ENCODE data around the gene PCGF2.
A peak's percentile ranks its signal among the peaks of the same experiment; 100 is the strongest.
"Not testable (repeated sequence)": the region's sequence is repeated elsewhere in the genome, so short reads cannot be mapped to it uniquely, and the experiment has no call there.

The PCGF2 gene

DNA sequence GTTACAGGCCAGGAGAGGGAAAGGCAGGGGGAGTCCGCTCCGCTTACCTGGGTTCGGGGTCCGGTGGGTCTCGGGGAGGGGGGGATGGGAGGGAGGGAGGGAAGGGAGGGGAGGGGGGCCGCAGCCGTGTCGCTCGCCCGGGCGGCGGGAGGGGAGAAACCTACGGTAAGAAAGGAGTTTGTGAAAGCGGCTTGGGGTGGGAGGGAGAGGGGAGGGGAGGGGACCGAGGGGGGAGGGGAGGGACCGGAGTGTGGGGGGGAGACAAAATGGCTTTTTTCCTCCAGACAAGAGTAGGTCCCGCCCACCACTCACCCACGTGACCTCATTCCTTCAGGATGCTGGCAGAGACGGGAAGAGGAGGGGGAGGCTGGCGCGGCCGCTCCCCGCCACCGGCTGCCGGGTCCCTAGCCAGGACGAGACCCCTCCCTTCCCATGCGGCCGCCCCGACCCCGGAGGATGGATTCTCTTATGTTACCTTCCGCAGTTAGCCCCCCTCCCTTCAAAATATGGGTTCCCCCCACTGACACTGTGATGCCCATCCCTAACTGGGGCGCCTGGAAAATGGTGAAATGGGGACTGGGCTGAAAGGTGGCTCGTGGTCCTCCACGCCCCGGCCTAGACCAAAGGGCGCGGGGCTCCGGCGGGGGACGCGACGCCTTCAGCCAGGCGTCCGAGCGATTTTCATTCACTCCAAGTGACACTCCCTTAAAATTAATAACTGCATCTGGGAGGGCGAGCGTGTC, at the start of gene PCGF2:
Gene PCGF2 (minus strand): TSS at position 188 of the 743 bp plus-strand sequence. CDS start 7,934 bp downstream, outside the sequence.
- DNase-seq: peak; percentile 41

DNA sequence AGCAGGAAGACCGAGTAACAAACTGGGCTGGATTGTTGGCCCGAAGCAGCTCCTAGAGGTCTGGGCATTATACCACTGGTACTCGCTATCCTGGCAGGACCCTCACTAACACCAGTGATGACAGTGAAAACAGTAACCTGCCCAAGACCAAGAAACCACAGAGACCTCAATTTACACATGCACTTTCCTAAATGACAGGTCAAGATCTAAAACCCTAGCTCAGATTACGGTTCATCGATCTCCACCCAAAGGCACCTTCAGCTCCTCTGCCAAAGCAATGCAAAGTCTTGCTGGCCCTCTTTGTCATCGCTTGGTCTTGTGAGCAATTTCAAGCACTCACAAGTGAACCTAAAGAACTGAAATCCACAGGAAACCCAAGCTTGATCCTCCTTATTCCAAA, 49.7 kb upstream of the PCGF2 start:
- DNase-seq: no peak

DNA sequence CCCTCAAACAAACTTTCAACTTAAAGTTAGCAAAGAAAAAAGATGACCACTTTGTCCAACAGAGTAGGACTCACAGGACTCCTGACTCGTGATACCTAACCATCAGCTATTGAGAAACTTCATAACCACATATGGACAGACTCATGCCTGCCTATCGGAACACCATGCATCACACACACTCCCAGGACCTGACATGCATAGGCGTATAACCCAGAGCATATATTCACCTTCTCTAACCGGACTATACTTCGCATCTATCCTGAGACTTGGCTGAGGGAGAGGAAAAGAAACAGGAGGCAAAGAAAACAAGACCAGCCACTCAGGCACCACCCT, 49.0 kb upstream of the PCGF2 start:
- DNase-seq: no peak

DNA sequence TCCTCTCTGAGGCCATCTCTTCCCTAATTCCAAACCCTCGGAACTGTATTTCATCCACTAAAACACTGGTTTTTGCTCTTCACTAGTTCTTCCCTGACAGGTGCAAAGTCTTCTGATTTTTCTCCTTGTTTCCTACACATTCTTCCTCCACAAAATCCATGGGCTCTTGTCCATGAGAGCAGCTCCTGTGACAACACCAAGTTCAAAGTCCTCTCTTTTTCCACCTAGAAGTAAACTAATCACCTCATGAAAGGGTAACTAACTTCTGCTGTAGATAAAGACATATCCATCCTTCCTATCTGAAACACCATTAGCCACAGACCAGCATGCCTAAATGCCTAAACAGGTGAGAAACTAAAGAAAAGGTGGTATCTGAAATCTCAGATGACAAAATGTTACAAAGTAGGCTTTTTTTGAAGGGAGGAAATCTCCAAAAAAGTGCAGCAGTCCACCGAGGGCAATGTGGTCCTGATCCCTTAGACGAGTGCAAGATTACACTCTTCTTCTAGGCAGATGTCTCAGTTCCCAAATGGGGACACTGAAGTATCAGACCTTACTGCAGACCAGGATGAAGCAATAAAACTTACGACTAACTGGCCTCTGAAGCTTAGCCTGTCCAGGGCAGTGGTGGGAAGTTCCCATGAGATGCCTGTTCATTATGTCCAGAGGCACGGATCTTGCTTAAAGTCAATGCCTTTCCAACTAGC, 48.5 kb upstream of the PCGF2 start:
- no peak for DNase-seq

DNA sequence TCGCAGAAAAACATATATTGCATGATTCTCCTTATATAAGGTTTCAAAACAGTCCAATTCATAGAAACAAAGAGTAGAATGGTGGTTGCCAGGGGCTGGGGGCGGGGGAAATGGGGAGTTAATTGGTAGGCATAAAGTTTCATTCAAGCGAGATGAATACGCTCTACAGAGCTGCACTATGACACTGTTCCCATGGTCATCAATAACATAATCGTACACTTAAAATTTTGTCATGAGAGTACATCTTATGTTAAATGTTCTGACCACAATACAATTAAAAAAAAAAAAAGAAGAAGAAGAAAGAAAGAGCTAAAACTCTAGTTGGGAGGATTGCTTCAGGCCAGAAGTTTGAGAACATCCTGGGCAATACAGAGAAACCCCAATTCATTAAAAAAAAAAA, 46.1 kb upstream of the PCGF2 start:
- no peak for DNase-seq

DNA sequence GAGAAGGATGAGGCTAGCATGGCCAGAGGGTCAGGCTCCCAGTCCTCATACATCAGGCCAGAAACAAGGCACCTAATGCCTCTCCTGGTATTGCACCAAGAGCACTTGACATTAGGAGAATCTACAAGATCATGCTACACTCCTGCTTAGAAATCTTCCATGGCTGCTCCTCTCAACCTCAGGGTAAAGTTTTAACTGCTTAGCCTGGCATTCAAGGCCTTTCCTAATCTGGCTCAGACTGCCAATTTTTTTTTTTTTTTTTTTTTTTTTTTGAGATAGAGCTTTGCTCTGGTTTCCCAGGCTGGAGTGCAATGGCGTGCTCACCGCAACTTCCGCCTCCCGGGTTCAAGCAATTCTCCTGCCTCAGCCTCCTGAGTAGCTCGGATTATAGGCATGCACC, 43.0 kb upstream of the PCGF2 start:
- DNase-seq: no peak

DNA sequence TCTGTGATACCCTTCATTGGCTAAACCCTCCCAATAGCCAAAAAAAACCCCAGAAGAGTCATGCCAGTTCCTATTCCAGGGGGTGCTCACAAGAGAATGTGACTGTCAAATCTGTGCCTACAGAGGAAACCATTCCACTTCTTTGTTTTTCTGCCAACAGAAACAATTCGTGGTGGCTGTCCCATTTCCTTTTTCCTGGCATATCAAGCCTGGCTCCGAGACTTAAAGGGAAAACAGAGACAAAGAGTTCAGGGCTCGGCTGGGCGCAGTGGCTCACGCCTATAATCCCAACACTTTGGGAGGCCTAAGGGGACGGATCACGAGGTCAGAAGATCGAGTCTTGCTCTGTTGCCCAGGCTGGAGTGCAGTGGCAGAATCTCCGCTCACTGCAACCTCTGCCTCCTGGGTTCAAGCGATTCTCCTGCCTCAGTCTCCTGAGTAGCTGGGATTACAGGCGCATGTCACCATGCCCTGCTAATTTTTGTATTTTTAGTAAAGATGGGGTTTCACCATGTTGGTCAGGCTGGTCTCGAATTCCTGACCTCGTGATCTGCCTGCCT, 42.1 kb upstream of the PCGF2 start:
- not testable (repeated sequence) for DNase-seq

DNA sequence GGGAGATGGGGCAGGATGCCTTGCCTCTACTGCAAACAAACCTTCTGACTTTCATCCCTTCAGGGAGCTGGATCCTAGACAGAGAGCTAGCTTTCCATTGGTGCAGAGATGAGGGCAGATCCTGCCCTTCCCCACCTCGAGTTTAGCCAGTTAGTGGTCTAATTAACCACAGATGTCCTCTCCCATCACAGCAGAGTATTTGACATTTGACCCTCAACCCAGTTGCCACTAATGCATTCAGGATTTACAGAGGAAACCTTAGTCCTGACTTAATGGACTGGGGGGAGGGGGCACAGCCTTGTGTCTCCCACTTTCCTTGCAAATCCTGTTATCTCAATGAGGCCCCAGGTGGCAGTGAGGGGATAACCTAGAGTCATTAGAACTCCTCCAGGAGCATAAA, 41.0 kb upstream of the PCGF2 start:
- DNase-seq: no peak

DNA sequence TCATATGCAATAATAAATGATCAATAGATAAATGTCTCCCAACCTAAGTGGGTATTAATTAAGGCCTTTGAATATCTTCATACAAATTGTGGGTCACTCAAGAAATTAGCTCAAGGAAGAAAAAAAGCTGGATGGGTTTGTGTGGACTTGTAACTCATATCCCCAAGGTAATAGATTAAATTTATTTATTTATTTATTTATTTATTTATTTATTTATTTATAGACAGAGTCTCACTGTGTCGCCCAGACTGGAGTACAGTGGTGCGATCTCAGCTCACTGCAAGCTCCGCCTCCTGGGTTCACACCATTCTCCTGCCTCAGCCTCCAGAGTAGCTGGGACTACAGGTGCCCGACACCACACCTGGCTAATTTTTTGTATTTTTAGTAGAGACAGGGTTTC, 39.9 kb upstream of the PCGF2 start:
- not testable (repeated sequence) for DNase-seq

DNA sequence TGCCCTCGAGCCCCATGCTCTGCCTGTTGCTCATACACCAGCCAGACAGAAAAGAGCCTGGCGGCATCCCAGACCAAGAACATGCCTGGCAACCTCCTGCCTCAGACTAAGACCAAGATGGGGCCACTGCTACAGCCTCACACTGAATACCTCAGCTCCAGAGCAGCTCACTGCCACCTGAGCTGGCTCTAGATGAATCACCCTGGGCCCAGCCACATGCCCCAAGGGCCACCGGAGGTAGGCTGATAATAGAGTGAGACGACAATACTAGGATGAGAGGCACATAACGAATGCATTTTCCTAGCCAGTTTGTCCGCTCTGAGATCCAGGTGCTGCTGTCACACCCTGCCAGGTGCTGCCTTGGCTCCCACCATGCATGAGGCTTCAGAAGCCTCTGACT, 38.2 kb upstream of the PCGF2 start:
- DNase-seq: no peak

DNA sequence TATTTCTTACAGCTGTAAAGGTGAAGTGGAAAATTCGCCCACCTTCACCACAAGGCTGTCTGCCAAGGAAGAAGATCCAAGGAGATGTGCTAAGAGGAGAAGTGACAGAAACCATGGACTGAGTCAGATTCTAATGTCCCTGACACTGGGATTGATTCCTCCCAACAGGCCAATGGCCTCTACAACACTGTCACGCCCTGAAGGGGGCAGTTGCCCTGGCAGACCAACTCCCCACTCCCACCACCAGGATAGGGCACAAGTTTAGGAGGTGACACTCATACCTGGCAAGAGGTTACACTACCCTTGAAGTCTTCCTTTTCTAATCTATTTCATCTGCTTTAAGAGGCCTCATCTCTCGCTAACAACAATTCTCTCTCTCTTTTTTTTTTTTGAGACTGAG, 35.1 kb upstream of the PCGF2 start:
- no peak for DNase-seq

DNA sequence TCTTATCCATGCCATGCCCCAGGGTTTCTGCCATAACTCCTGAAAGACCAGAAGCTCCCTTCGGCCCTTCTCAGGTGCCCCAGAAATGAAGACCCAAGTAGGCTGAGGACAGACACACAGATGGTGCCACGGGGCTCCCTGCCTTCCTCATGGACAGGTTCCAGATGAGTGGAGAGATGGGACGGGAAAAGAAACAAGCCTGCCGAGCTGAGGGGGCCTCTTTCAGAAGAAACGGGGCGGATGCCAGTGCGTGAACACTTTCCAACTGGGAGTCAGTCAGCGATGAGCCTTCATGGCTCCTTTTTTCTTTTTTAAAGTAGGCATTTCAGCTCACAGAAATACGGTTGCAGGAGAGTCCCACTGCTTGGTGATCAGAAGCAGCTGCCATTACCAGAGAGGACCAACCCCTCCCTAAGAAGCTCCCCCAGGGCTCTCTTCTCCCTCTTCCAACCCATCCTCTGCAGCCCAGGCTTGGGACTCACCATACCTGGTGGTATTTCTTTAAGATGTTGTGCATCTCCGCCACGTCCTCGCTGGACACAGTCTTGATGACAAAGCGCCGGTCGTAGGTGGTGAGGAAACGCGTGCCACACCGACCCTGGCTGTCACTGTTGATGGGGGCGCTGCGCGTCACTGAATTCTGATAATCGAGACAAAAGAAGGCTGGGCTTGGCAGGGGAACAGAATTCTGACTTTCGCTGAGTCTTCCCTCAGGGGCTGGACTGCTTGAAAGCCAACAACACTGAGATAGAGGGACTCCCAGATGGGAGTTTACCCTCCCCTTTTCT, 32.0 kb upstream of the PCGF2 start:
- no peak for DNase-seq

DNA sequence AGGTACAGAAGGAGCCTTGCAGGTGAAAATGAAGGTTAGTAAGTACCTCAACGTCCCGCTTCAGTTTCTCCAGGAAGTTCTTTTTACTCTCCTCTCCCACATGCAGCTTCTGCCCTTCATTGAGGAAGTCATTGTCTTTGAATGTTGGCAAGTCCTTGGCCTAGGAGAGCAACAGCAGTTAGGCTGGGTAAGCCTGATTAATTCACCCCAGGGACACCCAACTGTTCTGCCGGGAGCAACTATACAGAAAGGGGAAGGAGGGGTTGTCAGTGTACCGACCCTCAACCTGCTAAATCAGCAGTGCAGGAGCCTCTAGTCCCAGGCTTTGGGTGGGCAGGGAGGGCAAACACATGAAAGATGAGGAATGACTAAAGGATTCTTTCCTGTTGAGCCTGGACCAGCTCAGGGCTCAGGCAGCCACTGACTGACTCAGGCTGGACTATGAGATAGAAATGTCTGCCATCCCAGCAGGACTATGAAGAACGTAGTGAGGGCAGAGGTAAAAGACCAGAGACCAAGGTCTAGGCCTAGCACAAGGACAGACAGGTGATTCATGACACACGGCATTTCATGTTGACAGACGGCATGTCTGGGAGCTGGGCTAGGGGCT, 29.6 kb upstream of the PCGF2 start:
- no peak for DNase-seq

DNA sequence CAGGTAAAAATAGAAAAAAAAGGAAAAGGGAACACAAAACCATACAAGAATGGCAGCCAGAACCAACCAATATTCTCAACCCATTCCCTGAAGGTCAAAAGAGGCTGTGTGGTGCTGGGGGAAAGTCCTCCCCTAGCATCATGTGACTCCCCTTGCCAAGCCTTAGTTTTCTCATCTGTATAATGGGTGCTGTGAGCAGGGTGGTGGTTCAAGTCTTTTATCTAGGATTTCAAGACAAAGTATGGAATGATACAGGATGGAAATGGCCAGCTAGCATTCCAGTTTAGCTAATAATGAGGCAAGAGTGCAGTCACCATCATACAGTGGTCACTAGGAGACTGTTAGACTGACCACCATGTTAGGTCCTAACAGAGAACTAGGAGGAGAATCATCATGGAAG, 25.1 kb upstream of the PCGF2 start:
- no peak for DNase-seq

DNA sequence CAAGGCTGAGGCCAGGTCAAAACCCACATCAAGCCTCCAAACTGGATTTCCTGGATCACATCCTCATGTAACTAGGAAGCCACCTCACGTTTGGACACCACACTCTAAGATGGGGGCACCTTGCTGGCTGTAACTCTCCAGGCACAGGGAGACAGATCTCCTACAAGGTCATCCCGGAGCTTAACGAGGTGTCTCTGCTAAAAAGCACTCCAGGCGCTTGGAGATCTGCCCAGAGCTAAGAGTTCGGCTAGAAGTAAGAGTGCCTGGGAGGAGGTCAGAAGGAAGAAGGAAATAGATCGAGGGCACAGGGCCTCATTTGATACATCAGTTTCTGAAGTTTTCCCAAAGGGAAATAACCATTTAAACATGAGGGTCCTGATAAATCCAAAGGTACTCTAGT, 20.3 kb upstream of the PCGF2 start:
- DNase-seq: no peak

DNA sequence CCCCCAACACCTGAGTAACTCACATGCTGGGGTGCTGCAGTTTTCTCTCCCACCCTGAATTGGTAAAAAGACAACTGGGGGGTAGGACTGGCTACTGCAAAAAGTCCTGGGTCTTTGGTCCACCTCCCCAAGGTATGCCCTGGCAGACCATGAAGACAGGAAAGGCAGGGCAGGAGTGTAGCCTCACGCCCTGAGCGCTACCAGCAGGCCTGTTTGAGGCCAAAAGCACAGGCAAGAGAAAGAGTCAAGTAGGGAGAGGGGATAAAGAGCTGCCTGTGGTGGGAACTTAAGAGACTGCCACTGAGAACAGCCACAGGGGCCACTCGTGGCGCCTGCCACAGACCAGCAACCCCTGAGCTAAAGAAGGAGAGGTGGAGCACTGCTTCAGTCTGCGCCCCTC, 18.2 kb upstream of the PCGF2 start:
- no peak for DNase-seq

DNA sequence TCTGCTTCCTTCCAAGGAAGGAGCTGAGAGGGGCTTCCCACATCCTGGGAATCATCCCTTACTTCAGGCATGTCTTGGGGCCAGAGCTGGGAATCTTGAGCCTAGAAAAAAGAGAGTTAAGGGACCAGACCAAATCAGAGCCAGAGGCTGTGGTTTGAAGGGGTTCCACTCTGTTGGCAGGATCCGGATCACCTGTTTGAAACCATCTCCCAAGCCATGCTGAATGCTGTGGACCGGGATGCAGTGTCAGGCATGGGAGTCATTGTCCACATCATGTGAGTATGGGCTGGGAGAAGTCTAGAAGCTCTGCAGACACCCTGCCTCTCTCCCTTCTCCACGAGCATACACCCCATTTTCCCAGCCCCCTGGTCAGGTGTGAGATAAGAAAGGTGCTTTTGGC, 14.1 kb upstream of the PCGF2 start:
- no peak for DNase-seq

DNA sequence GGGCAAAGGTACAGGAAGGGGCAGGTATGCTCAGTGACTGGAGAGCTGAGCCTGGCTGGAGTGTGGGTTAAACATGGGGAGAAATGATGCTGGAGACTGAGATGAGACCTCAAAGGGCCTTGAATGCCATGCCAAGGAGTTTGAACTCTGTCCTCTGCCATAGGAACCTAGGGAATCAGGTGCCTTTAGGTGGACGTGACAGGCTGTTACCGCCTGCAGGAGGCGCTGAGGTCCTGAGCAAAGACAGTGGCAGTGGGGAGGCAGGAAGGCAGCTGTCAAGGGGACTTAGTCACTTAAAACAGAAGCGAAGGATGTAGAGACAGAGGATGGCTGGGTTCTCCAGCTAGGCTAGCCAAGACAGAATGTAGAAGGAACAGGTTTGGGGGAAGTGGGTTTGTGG, 13.5 kb upstream of the PCGF2 start:
- no peak for DNase-seq

DNA sequence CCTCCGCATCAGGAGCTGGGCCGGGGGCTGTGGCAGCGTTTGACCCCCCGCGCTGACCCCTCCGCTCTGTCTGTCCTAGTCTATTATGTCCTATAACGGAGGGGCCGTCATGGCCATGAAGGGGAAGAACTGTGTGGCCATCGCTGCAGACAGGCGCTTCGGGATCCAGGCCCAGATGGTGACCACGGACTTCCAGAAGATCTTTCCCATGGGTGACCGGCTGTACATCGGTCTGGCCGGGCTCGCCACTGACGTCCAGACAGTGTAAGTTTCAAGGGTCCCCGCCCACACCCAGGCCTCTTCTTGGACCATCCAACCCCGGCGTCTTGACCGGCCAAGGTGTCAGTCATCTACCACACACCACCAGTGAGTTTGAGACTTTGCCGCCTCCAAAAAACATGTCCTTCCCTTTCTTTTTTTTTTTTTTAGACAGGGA, 5.0 kb upstream of the PCGF2 start:
- no peak for DNase-seq

DNA sequence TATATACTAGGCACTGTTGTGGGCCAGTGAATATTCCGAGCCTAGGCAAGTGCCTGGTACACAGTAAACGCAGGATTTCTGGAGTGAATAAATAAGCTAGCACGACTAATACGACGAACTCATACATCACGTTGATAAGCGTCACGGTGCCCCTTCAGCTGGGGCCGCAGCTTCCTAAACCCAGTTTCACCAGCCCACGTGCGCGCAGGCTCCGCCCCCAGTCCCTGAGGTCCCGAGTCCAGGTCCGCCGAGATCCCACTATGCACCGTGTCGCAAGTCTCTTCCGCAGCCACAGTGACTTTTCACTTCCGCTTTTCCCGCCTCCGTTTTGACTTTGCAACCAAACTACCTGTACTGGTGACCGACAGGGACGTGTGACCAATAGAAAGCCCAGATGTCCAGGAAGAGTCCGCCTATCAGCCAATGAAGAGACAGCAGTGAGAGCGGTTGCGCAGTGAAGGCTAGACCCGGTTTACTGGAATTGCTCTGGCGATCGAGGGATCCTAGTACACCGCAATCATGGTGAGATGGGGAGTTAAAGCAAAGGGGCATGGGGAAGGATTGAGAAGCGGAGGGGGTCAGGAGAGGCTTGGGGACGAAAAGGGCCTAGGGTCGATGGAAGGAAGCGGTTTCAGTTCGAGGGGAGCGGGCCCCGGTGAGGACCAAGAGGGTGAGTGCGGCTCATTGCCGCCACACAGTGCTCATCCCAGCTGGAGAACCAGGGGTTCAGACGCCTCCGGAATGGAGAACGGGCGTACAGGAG, 4.4 kb upstream of the PCGF2 start, which contains the start of gene PSMB3:
Gene PSMB3 (plus strand): TSS at position 434 of the 763 bp plus-strand sequence. CDS start 86 bp downstream, at position 520.
- peak; percentile 99 for DNase-seq

DNA sequence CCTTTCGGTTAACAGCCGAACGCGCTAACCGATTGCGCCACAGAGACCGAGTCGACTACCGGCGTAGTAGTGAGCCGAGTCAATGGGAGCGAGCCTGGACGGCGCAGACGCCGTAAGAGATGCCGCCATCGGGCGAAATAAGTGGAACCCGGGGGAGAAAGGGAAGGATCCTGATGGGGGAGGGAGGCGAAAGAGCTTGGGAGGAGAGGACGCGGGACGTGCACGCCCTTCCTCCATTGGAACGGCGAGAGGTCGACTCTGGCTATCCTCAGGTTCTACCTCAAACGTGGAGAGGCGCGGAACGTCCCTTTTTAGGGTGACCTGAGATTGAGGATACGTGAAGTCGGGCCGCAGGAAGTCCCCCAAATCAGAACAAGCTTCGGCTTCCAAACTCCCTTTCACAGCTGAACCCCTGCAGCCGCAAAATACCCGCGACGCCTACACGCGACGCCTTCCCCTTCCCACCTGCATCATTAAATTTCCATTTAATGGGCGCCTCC, 3.7 kb upstream of the PCGF2 start:
- peak; percentile 72 for DNase-seq
